Measurements from ENCODE around the gene DLL4. TPM values are rescaled to one million over a fixed set of nuclear protein-coding genes. Genes with fewer than 3 reads are reported as not detected.

Gene DLL4
- total RNA-seq, 2 experiments from 2014 or later = 0.08 TPM; not detected in 1

GRCh38 chr15:40918799-40919392 lies 10.2 kb upstream of the DLL4 start:
- ChIA-PET CTCF (interaction anchor here (0.5 kb wide), 1 partner anchor 77 kb away, joined by 3 read pairs; no protein-coding TSS in a partner anchor), POLR2A (no interaction called here)

GRCh38 chr15:40921949-40922607 lies 7.1 kb upstream of the DLL4 start:
- ChIA-PET POLR2A (no interaction called here), CTCF (interaction anchor here (1.4 kb wide), 1 partner anchor 9 kb away, joined by 4 read pairs; no protein-coding TSS in a partner anchor)

- ChIA-PET POLR2A (no interaction called here), CTCF (interaction anchor here (1.4 to 1.8 kb wide), 2 partner anchors 8 to 30 kb away, joined by 4 read pairs; no protein-coding TSS in a partner anchor)
Observed at GRCh38 chr15:40922608-40923005, 6.5 kb upstream of the DLL4 start.

- CTCF ChIA-PET = interaction anchor here (1.4 to 1.8 kb wide), 3 partner anchors 18 to 29 kb away, joined by 4 to 6 read pairs (median 5); no protein-coding TSS in a partner anchor
- POLR2A ChIA-PET = no interaction called here
Observed at GRCh38 chr15:40923551-40923950, 5.6 kb upstream of the DLL4 start.

- CTCF ChIA-PET = interaction anchor here (0.8 to 9.3 kb wide), 3 partner anchors 8 to 27 kb away, joined by 3 to 71 read pairs (median 3); no protein-coding TSS in a partner anchor
- POLR2A ChIA-PET = no interaction called here
Observed at GRCh38 chr15:40925495-40925862, 3.7 kb upstream of the DLL4 start.

GRCh38 chr15:40925863-40926658 lies 3.1 kb upstream of the DLL4 start:
- ChIA-PET CTCF (interaction anchor here (0.8 to 9.3 kb wide), 3 partner anchors 9 to 27 kb away, joined by 3 to 71 read pairs (median 3); no protein-coding TSS in a partner anchor), POLR2A (no interaction called here)

- POLR2A ChIA-PET = no interaction called here
- CTCF ChIA-PET = interaction anchor here (6.7 to 9.3 kb wide), 2 partner anchors 15 to 21 kb away, joined by 44 to 71 read pairs; no protein-coding TSS in a partner anchor
Observed at GRCh38 chr15:40926659-40927494, 2.3 kb upstream of the DLL4 start.

- ChIA-PET POLR2A (interaction anchor here (1.4 kb wide), 1 partner anchor 26 kb away, joined by 6 read pairs; the partner anchor contains the start of gene CHAC1), CTCF (interaction anchor here (1.0 to 9.3 kb wide), 3 partner anchors 14 to 32 kb away, joined by 3 to 71 read pairs (median 44); no protein-coding TSS in a partner anchor)
Observed at GRCh38 chr15:40927495-40927872, 1.7 kb upstream of the DLL4 start.

- CTCF ChIA-PET = interaction anchor here (1.0 to 9.3 kb wide), 7 partner anchors 14 to 213 kb away, joined by 3 to 71 read pairs (median 3); no protein-coding TSS in a partner anchor
- POLR2A ChIA-PET = interaction anchor here (0.5 to 1.8 kb wide), 4 partner anchors 13 to 61 kb away, joined by 3 to 6 read pairs (median 5); partner anchors contain the start of gene CHAC1
Observed at GRCh38 chr15:40927873-40928806, 1.0 kb upstream of the DLL4 start.

GRCh38 chr15:40929660-40930429 lies 705 bp downstream of the DLL4 start:
- POLR2A ChIA-PET = interaction anchor here (1.8 kb wide), 1 partner anchor 11 kb away, joined by 6 read pairs; no protein-coding TSS in a partner anchor
- CTCF ChIA-PET = interaction anchor here (0.9 to 9.3 kb wide), 12 partner anchors 12 to 141 kb away, joined by 3 to 71 read pairs (median 3); no protein-coding TSS in a partner anchor

- CTCF ChIA-PET = interaction anchor here (0.6 to 9.3 kb wide), 11 partner anchors 9 to 302 kb away, joined by 3 to 71 read pairs (median 3); no protein-coding TSS in a partner anchor
- POLR2A ChIA-PET = interaction anchor here (0.5 to 0.7 kb wide), 2 partner anchors 10 to 472 kb away, joined by 3 read pairs; no protein-coding TSS in a partner anchor
Observed at GRCh38 chr15:40930430-40931299, 1.5 kb downstream of the DLL4 start.

- POLR2A ChIA-PET = no interaction called here
- CTCF ChIA-PET = interaction anchor here (0.9 to 9.3 kb wide), 6 partner anchors 10 to 39 kb away, joined by 3 to 71 read pairs (median 7); no protein-coding TSS in a partner anchor
Observed at GRCh38 chr15:40931300-40932142, 2.4 kb downstream of the DLL4 start.

GRCh38 chr15:40932156-40932555 lies 3.0 kb downstream of the DLL4 start:
- ChIA-PET POLR2A (no interaction called here), CTCF (interaction anchor here (2.6 to 9.3 kb wide), 3 partner anchors 10 to 27 kb away, joined by 10 to 71 read pairs (median 44); no protein-coding TSS in a partner anchor)

- ChIA-PET CTCF (interaction anchor here (1.0 to 9.3 kb wide), 3 partner anchors 9 to 43 kb away, joined by 6 to 71 read pairs (median 44); no protein-coding TSS in a partner anchor), POLR2A (interaction anchor here (0.6 kb wide), 1 partner anchor 403 kb away, joined by 3 read pairs; no protein-coding TSS in a partner anchor)
Observed at GRCh38 chr15:40932649-40933516, 3.7 kb downstream of the DLL4 start.
